Measurements from ENCODE around the gene GPC6. TPM values are rescaled to one million over a fixed set of nuclear protein-coding genes. Genes with fewer than 3 reads are reported as not detected.

The GPC6 gene
- total RNA-seq, 1 experiment from 2014 or later: 0.22 TPM

DNA sequence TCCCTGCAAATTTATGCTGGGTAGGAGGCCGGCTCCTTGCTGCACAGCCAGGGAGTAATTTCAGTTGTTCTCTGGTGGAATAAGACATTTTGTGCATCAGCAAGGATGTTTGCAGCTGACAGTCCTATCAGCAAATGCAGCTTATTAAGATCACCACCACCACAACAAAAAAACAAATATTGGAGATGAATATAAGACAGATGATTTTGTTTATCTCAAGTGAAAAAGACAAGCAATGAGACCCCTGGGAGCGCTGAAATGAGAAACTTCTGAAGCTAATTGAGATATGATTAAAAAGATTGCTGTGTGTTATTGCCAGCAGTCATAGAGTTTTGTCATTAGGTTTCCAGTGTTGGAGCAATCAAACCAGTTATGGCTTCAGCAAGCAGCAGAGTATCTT, 505.6 kb downstream of the GPC6 start:
- ChIA-PET RAD21 (ENCODE audit: low non-redundant PET in 1 of 2, low total read pairs in 2 of 2, uncharacterized antibody in 2 of 2, unreplicated experiment in 2 of 2) (no interaction called here), CTCF (no interaction called here), POLR2A (no interaction called here)
- Histone ChIP-seq H3K4me1 (ENCODE audit: control insufficient read depth in 1 of 2, insufficient read depth in 2 of 2, low read length in 2 of 2) (no peaks in the 10 kb centered on the region), H3K9me3 (ENCODE audit: control insufficient read depth in 1 of 2, insufficient read depth in 1 of 2, low read depth in 1 of 2, low read length in 2 of 2) (peaks cover 14 to 31% of the 10 kb centered on the region in 2 experiments; a peak in 2 of 4 replicates), H3K4me2 (ENCODE audit: low read length) (no peak overlapping the region), H3K36me3 (ENCODE audit: control insufficient read depth in 1 of 2, insufficient read depth in 2 of 2, low read length in 2 of 2) (no peaks in the 10 kb centered on the region), H3K9me2 (ENCODE audit: insufficient read depth) (no peaks in the 10 kb centered on the region), H3K79me2 (ENCODE audit: insufficient read depth, low read length) (no peaks in the 10 kb centered on the region), H3K27me3 (ENCODE audit: insufficient read depth, low read length) (no peaks in the 10 kb centered on the region), H2AFZ (ENCODE audit: low read depth, low read length, poor library complexity, severe bottlenecking) (no peak overlapping the region), H3K4me3 (replicated peaks in 1 of 2; ENCODE audit: low read depth in 1 of 2, low read length in 2 of 2) (no peak overlapping the region), H3K9ac (ENCODE audit: low read length) (no peak overlapping the region), H4K20me1 (ENCODE audit: insufficient read depth) (no peaks in the 10 kb centered on the region), H3K27ac (ENCODE audit: low read depth, low read length) (no peak overlapping the region)
- intact Hi-C loops (cut with micrococcal nuclease): no loop called here
- ATAC-seq: no peak
- TF ChIP-seq SIN3A (IDR thresholded peaks at IDR 0.05; ENCODE audit: low read depth): no peak
- TF ChIP-seq FOSL1 (IDR thresholded peaks at IDR 0.05; ENCODE audit: low read depth): no peak
- TF ChIP-seq, protein P1, sequence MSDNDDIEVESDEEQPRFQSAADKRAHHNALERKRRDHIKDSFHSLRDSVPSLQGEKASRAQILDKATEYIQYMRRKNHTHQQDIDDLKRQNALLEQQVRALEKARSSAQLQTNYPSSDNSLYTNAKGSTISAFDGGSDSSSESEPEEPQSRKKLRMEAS (IDR thresholded peaks at IDR 0.05): no peak
- TF ChIP-seq ELF1 (IDR thresholded peaks at IDR 0.05; ENCODE audit: borderline replicate concordance, low read depth): no peak
- TF ChIP-seq CBX3 (IDR thresholded peaks at IDR 0.05; ENCODE audit: low read depth): no peak
- TF ChIP-seq RAD21 (IDR thresholded peaks at IDR 0.05; ENCODE audit: low read depth): no peak
- TF ChIP-seq POLR2A (IDR thresholded peaks at IDR 0.05; ENCODE audit: borderline replicate concordance, extremely low read depth, insufficient read depth, insufficient read length): no peak
- TF ChIP-seq CEBPB (IDR thresholded peaks at IDR 0.05; ENCODE audit: low read depth): no peak
- TF ChIP-seq TCF7L2 (IDR thresholded peaks at IDR 0.05; ENCODE audit: borderline replicate concordance, extremely low read depth, insufficient read depth, insufficient read length): no peak
- no peak for TF ChIP-seq ZFX (IDR thresholded peaks at IDR 0.05)
- no peak for TF ChIP-seq SRF (IDR thresholded peaks at IDR 0.05; ENCODE audit: low read depth)
- TF ChIP-seq, protein P2, sequence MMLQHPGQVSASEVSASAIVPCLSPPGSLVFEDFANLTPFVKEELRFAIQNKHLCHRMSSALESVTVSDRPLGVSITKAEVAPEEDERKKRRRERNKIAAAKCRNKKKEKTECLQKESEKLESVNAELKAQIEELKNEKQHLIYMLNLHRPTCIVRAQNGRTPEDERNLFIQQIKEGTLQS (IDR thresholded peaks at IDR 0.05): no peak
- TF ChIP-seq, protein P3, sequence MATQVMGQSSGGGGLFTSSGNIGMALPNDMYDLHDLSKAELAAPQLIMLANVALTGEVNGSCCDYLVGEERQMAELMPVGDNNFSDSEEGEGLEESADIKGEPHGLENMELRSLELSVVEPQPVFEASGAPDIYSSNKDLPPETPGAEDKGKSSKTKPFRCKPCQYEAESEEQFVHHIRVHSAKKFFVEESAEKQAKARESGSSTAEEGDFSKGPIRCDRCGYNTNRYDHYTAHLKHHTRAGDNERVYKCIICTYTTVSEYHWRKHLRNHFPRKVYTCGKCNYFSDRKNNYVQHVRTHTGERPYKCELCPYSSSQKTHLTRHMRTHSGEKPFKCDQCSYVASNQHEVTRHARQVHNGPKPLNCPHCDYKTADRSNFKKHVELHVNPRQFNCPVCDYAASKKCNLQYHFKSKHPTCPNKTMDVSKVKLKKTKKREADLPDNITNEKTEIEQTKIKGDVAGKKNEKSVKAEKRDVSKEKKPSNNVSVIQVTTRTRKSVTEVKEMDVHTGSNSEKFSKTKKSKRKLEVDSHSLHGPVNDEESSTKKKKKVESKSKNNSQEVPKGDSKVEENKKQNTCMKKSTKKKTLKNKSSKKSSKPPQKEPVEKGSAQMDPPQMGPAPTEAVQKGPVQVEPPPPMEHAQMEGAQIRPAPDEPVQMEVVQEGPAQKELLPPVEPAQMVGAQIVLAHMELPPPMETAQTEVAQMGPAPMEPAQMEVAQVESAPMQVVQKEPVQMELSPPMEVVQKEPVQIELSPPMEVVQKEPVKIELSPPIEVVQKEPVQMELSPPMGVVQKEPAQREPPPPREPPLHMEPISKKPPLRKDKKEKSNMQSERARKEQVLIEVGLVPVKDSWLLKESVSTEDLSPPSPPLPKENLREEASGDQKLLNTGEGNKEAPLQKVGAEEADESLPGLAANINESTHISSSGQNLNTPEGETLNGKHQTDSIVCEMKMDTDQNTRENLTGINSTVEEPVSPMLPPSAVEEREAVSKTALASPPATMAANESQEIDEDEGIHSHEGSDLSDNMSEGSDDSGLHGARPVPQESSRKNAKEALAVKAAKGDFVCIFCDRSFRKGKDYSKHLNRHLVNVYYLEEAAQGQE (IDR thresholded peaks at IDR 0.05; ENCODE audit: low read depth): no peak
- TF ChIP-seq EGR1 (IDR thresholded peaks at IDR 0.05; ENCODE audit: low read depth): no peak
- no peak for TF ChIP-seq ZNF274 (IDR thresholded peaks at IDR 0.05; ENCODE audit: low read depth, low read length)
- no peak for TF ChIP-seq SP1 (IDR thresholded peaks at IDR 0.05; ENCODE audit: low read depth)
- no peak for TF ChIP-seq YY1 (IDR thresholded peaks at IDR 0.05; ENCODE audit: extremely low read depth, insufficient replicate concordance, low read depth, low read length)
- TF ChIP-seq, protein P4, sequence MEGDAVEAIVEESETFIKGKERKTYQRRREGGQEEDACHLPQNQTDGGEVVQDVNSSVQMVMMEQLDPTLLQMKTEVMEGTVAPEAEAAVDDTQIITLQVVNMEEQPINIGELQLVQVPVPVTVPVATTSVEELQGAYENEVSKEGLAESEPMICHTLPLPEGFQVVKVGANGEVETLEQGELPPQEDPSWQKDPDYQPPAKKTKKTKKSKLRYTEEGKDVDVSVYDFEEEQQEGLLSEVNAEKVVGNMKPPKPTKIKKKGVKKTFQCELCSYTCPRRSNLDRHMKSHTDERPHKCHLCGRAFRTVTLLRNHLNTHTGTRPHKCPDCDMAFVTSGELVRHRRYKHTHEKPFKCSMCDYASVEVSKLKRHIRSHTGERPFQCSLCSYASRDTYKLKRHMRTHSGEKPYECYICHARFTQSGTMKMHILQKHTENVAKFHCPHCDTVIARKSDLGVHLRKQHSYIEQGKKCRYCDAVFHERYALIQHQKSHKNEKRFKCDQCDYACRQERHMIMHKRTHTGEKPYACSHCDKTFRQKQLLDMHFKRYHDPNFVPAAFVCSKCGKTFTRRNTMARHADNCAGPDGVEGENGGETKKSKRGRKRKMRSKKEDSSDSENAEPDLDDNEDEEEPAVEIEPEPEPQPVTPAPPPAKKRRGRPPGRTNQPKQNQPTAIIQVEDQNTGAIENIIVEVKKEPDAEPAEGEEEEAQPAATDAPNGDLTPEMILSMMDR (IDR thresholded peaks at IDR 0.05 in 2 of 3, conservative IDR thresholded peaks at IDR 0.05 in 1 of 3; ENCODE audit: borderline replicate concordance in 1 of 3, insufficient read depth in 1 of 3, low read depth in 2 of 3, low read length in 2 of 3): no peak
- no peak for TF ChIP-seq EZH2phosphoT487 (IDR thresholded peaks at IDR 0.05; ENCODE audit: borderline replicate concordance)
- TF ChIP-seq, protein P5, sequence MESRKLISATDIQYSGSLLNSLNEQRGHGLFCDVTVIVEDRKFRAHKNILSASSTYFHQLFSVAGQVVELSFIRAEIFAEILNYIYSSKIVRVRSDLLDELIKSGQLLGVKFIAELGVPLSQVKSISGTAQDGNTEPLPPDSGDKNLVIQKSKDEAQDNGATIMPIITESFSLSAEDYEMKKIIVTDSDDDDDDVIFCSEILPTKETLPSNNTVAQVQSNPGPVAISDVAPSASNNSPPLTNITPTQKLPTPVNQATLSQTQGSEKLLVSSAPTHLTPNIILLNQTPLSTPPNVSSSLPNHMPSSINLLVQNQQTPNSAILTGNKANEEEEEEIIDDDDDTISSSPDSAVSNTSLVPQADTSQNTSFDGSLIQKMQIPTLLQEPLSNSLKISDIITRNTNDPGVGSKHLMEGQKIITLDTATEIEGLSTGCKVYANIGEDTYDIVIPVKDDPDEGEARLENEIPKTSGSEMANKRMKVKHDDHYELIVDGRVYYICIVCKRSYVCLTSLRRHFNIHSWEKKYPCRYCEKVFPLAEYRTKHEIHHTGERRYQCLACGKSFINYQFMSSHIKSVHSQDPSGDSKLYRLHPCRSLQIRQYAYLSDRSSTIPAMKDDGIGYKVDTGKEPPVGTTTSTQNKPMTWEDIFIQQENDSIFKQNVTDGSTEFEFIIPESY (IDR thresholded peaks at IDR 0.05; ENCODE audit: extremely low read depth, insufficient replicate concordance, low read length): no peak
- DNase-seq (ENCODE audit: low read depth, low spot score): no peak
- no TSS peak for BruUV-seq (replicated peaks)
